SK-N-MC (cell line): ENCODE results near the gene ERFL.

Experiments
- DNase-seq: peaks from one replicate; pipeline ENCODE4 v3.0.0-alpha.2; 2011; ENCODE audit warnings: low read depth, low spot score
- H3K27ac ChIP-seq: fragments of 200-600 bp; sonication (generic); 2 replicates; pipeline ENCODE4 v1.5.1; 2016; ENCODE audit warnings: mixed run types
- H3K36me3 ChIP-seq: fragments of 200-600 bp; sonication (generic); 2 replicates; pipeline ENCODE4 v1.6.1; 2017; ENCODE audit warnings: antibody characterized with exemption, low read length, mixed read lengths; ENCODE audit not compliant: insufficient read depth
- H3K4me3 ChIP-seq: fragments of 200-600 bp; sonication (generic); 2 replicates; pipeline ENCODE4 v1.5.1; 2016
- H3K9ac ChIP-seq: fragments of 200-600 bp; sonication (generic); 2 replicates; pipeline ENCODE4 v1.8.0; 2017; ENCODE audit warnings: mixed run types, mixed read lengths; ENCODE audit not compliant: insufficient read length
- H3K9me3 ChIP-seq: fragments of 200-600 bp; sonication (generic); 2 replicates; pipeline ENCODE4 v1.6.1; 2017; ENCODE audit warnings: low read depth, mild to moderate bottlenecking, antibody characterized with exemption, low read length, moderate library complexity, mixed read lengths
- EZH2 ChIP-seq: fragments of 200-600 bp; sonication (generic); IDR thresholded peaks from one replicate; pipeline ENCODE4 v1.6.1; 2017; ENCODE audit warnings: antibody characterized with exemption
- FOXP2 ChIP-seq: optimal IDR thresholded peaks from 2 replicates; pipeline ENCODE3; 2011; ENCODE audit warnings: mild to moderate bottlenecking, moderate library complexity; ENCODE audit not compliant: insufficient read depth; ENCODE audit errors: extremely low read length, control extremely low read depth
- POLR2AphosphoS5 ChIP-seq: IDR thresholded peaks from 2 replicates; pipeline ENCODE4 v1.6.1; 2012; ENCODE audit warnings: mild to moderate bottlenecking, low read depth, low read length, borderline replicate concordance

Gene ERFL

GRCh38 chr19:41960973-41961372 is 32.7 kb upstream of the ERFL start:
- DNase-seq: no peak
- H3K9me3 ChIP-seq: no peaks in the 10 kb centered on the region
- TF ChIP-seq EZH2: no peak
- no peak for TF ChIP-seq FOXP2
- TF ChIP-seq POLR2AphosphoS5: no peak
- no peak overlapping the region for H3K9ac ChIP-seq
- no peaks in the 10 kb centered on the region; the same call in 1 of the 2 replicates for H3K36me3 ChIP-seq
- H3K27ac ChIP-seq: no peak overlapping the region; the same call in 1 of the 2 replicates
- H3K4me3 ChIP-seq: no peak overlapping the region

- peak; percentile 52 for DNase-seq
- Histone ChIP-seq H3K36me3 (no peaks in the 10 kb centered on the region; the same call in 1 of the 2 replicates), H3K4me3 (peak within 1 kb of the TSS; percentile 91), H3K9ac (peak within 1 kb of the TSS; percentile 73), H3K9me3 (no peaks in the 10 kb centered on the region), H3K27ac (peak within 1 kb of the TSS; percentile 71; the same call in 1 of the 2 replicates)
- TF ChIP-seq FOXP2 (peak; percentile 28), EZH2 (no peak), POLR2AphosphoS5 (peak; percentile 32)
These were observed 31.1 kb upstream of the ERFL start, which contains the start of gene RABAC1 for GRCh38 chr19:41959056-41960053. Gene RABAC1, minus strand, starts transcription at chr19:41959321. Its CDS starts 29 bp downstream, at chr19:41959292.

GRCh38 chr19:41958367-41959055 is 30.3 kb upstream of the ERFL start:
- Histone ChIP-seq H3K9me3 (no peaks in the 10 kb centered on the region), H3K9ac (peak overlapping the region; percentile 73), H3K36me3 (no peaks in the 10 kb centered on the region; the same call in 1 of the 2 replicates), H3K4me3 (peak overlapping the region; percentile 91), H3K27ac (peak overlapping the region; percentile 35; the same call in 1 of the 2 replicates)
- DNase-seq: no peak
- TF ChIP-seq EZH2 (no peak), POLR2AphosphoS5 (peak; percentile 64; the same call in 1 of the 2 replicates), FOXP2 (no peak)

- TF ChIP-seq EZH2 (no peak), POLR2AphosphoS5 (no peak), FOXP2 (no peak)
- Histone ChIP-seq H3K36me3 (no peaks in the 10 kb centered on the region; the same call in 1 of the 2 replicates), H3K4me3 (peak overlapping the region; percentile 91), H3K27ac (peak overlapping the region; percentile 42; the same call in 1 of the 2 replicates), H3K9ac (peak overlapping the region; percentile 37), H3K9me3 (no peaks in the 10 kb centered on the region)
- no peak for DNase-seq
These were observed 29.7 kb upstream of the ERFL start for GRCh38 chr19:41957838-41958366.

- TF ChIP-seq POLR2AphosphoS5: no peak
- no peak for TF ChIP-seq FOXP2
- no peak for TF ChIP-seq EZH2
- Histone ChIP-seq H3K9ac (peak overlapping the region; percentile 37), H3K9me3 (no peaks in the 10 kb centered on the region), H3K4me3 (peak overlapping the region; percentile 91; the same call in 1 of the 2 replicates), H3K36me3 (no peaks in the 10 kb centered on the region; the same call in 1 of the 2 replicates), H3K27ac (peak overlapping the region; percentile 42; the same call in 1 of the 2 replicates)
- no peak for DNase-seq
These were observed 29.1 kb upstream of the ERFL start for GRCh38 chr19:41957161-41957837.

- TF ChIP-seq POLR2AphosphoS5 (no peak), FOXP2 (no peak), EZH2 (no peak)
- no peaks in the 10 kb centered on the region; the same call in 1 of the 2 replicates for H3K36me3 ChIP-seq
- H3K27ac ChIP-seq: no peak overlapping the region
- no peak overlapping the region for H3K4me3 ChIP-seq
- no peak for DNase-seq
- no peaks in the 10 kb centered on the region for H3K9me3 ChIP-seq
- H3K9ac ChIP-seq: no peak overlapping the region
These were observed 28.4 kb upstream of the ERFL start for GRCh38 chr19:41956621-41957020.

GRCh38 chr19:41955521-41955920 is 27.3 kb upstream of the ERFL start:
- H3K9ac ChIP-seq: no peak overlapping the region
- H3K27ac ChIP-seq: 0 out of 2 replicates have a peak overlapping the region, but pooled peaks have one; percentile 16
- H3K36me3 ChIP-seq: no peaks in the 10 kb centered on the region; the same call in 1 of the 2 replicates

GRCh38 chr19:41951686-41952172 is 23.5 kb upstream of the ERFL start:
- H3K9me3 ChIP-seq: no peaks in the 10 kb centered on the region
- no peak overlapping the region for H3K27ac ChIP-seq
- H3K36me3 ChIP-seq: no peaks in the 10 kb centered on the region; the same call in 1 of the 2 replicates
- no peak overlapping the region for H3K9ac ChIP-seq
- TF ChIP-seq POLR2AphosphoS5 (no peak), FOXP2 (no peak), EZH2 (no peak)
- H3K4me3 ChIP-seq: peak overlapping the region; percentile 29
- DNase-seq: no peak

More at GRCh38 chr19:41955521-41955920, 27.3 kb upstream of the ERFL start:
- Histone ChIP-seq H3K4me3 (no peak overlapping the region), H3K9me3 (no peaks in the 10 kb centered on the region)
- no peak for TF ChIP-seq FOXP2
- TF ChIP-seq POLR2AphosphoS5: no peak
- no peak for TF ChIP-seq EZH2
- DNase-seq: no peak
